Measurements from ENCODE around the gene ADAMTS15. TPM values are rescaled to one million over a fixed set of nuclear protein-coding genes. Genes with fewer than 3 reads are reported as not detected.

Gene ADAMTS15
- total and polyA plus RNA-seq, 2 of the 4 experiments (the other 2 are of a cell fraction) = 3.0 to 5.0 TPM

DNA sequence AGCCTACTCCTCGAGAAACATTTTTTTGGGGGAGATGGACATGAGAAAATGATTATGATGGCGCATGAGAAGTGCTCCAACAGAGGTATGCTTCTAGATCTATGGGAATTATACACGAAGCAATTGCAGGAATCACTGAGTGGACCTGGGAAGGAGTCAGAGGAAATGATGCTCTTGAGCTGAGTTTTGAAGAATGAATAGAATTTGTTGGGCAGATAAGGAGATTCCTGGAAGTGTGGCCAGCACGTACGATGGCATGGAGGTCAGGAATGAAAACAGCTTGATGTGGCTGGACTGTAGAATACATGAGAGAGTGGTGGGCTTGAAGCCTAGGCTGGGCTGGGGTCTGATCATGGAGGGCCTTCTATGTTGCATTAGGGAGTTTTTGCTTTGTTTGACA lies 31.7 kb downstream of the ADAMTS15 start:
- Histone ChIP-seq H3K27ac (ENCODE audit: insufficient read depth, low read length) (peak overlapping the region; percentile 67; the same call in 1 of the 2 replicates), H4K91ac (ENCODE audit: insufficient read depth, low read depth, low read length) (peak overlapping the region; percentile 96), H2AFZ (replicated peaks; ENCODE audit: low read length, poor library complexity) (peak overlapping the region; percentile 13), H3K9me3 (ENCODE audit: control insufficient read depth, insufficient read depth, low read length) (0 out of 2 replicates have a peak, but pooled peaks cover 2% of the 10 kb centered on the region), H2AK9ac (replicated peaks; ENCODE audit: low read depth, low read length, poor library complexity) (no peak overlapping the region), H4K20me1 (ENCODE audit: insufficient read depth, low read length) (no peaks in the 10 kb centered on the region), H3K79me1 (ENCODE audit: low read depth in 1 of 2, low read length in 2 of 2) (peaks cover 0 to 3% of the 10 kb centered on the region in 2 experiments; a peak in 1 of 4 replicates), H3K23ac (ENCODE audit: low read depth, low read length) (peak overlapping the region; percentile 55), H2AK5ac (ENCODE audit: low read depth, low read length) (peak overlapping the region; percentile 76), H3K27me3 (ENCODE audit: control insufficient read depth, insufficient read depth, low read length) (no peaks in the 10 kb centered on the region), H3K4ac (ENCODE audit: low read depth, low read length) (peak overlapping the region; percentile 95), H3K4me1 (ENCODE audit: control insufficient read depth, insufficient read depth, low read length) (peaks cover 41% of the 10 kb centered on the region), H4K8ac (ENCODE audit: low read depth in 2 of 2, low read length in 2 of 2) (peak overlapping the region; percentile 84 to 93; a peak in 3 of 4 replicates), H2BK120ac (ENCODE audit: low read depth, low read length) (peak overlapping the region; percentile 98), H3K4me2 (ENCODE audit: low read depth, low read length) (no peak overlapping the region; the same call in 1 of the 2 replicates), H2BK20ac (ENCODE audit: low read depth, low read length) (peak overlapping the region; percentile 97), H3K14ac (replicated peaks; ENCODE audit: low read depth, low read length) (peak overlapping the region; percentile 82), H3K4me3 (ENCODE audit: insufficient read depth, low read depth, low read length) (no peak overlapping the region), H2BK5ac (ENCODE audit: low read depth, low read length, poor library complexity, severe bottlenecking) (peak overlapping the region; percentile 93), H3K9ac (ENCODE audit: low read depth, low read length) (peak overlapping the region; percentile 31; the same call in 1 of the 2 replicates), H3K9me1 (ENCODE audit: insufficient read depth, low read length) (peaks cover 29% of the 10 kb centered on the region), H3K56ac (ENCODE audit: extremely low read depth, insufficient read depth, low read length) (0 out of 2 replicates have a peak overlapping the region, but pooled peaks have one; percentile 30), H3K18ac (ENCODE audit: low read depth, low read length) (peak overlapping the region; percentile 75), H3K36me3 (ENCODE audit: control insufficient read depth, insufficient read depth, low read length) (peaks cover 17% of the 10 kb centered on the region; the same call in 1 of the 2 replicates), H4K5ac (ENCODE audit: low read depth, low read length) (peak overlapping the region; percentile 70), H2BK15ac (ENCODE audit: low read depth, low read length) (peak overlapping the region; percentile 79; the same call in 2 of the 3 replicates)
- ATAC-seq (ENCODE audit: low read depth) (peak; percentile 7), DNase-seq (peak; percentile 86)
- TF ChIP-seq RCOR1 (IDR thresholded peaks at IDR 0.05; ENCODE audit: insufficient replicate concordance, low read length) (no peak), BHLHE40 (IDR thresholded peaks at IDR 0.05; ENCODE audit: low read depth, low read length) (peak; percentile 72; the same call in 1 of the 2 replicates)
- dilution Hi-C loops (cut with HindIII; ENCODE audit: low sequenced_read_pairs, unreplicated experiment) = no loop called here
- BruUV-seq (replicated peaks) = no TSS peak
- in situ Hi-C loops (cut with MboI; ENCODE audit: low sequenced_read_pairs) = no loop called here
- intact Hi-C loops (cut with micrococcal nuclease) = no loop called here
- POLR2A ChIA-PET (ENCODE audit: unreplicated experiment) = no interaction called here
- CTCF ChIA-PET = interaction anchor here (1.0 kb wide), 1 partner anchor 347 kb away, joined by 3 read pairs; no protein-coding TSS in a partner anchor
- WGBS, 2 experiments (ENCODE audit: extremely low coverage in 2 of 2, insufficient read length in 1 of 2) = 47% methylated on average over 5 of the region's 5 CpGs; no CpG with 5 or more reads in 1 of the 2 experiments

Measured in IMR-90 (cell line).